H1 (cell line): ENCODE data around the gene PRKD1. TPM values are rescaled to one million over a fixed set of nuclear protein-coding genes. Genes with fewer than 3 reads are reported as not detected.

Source experiments
- CEBPB ChIP-seq: IDR thresholded peaks from 2 replicates; pipeline ENCODE4 v1.6.1; 2012; ENCODE audit warnings: low read depth, low read length
- CHD1 ChIP-seq: IDR thresholded peaks from 2 replicates; pipeline ENCODE4 v1.6.1; 2012; ENCODE audit warnings: low read depth, low read length, improper control_type of control experiment
- JUN ChIP-seq: IDR thresholded peaks from 2 replicates; pipeline ENCODE4 v1.6.1; 2011; ENCODE audit warnings: low read depth, mild to moderate bottlenecking, improper control_type of control experiment, low read length
- POLR2A ChIP-seq, 2 experiments: IDR thresholded peaks; 1 replicate in 1 of 2; 2 replicates in 1 of 2; pipeline ENCODE4 v1.6.1; 2011; ENCODE audit warnings: low read depth in 2 of 2, low read length in 2 of 2, mild to moderate bottlenecking in 2 of 2; ENCODE audit errors: control extremely low read depth in 1 of 2
- RNF2 ChIP-seq: fragments of 200-900, 300-1000 bp; sonication (generic); IDR thresholded peaks from 2 replicates; pipeline ENCODE4 v1.7.1; 2016; ENCODE audit warnings: borderline replicate concordance, low read depth, mild to moderate bottlenecking, antibody characterized with exemption, low read length; ENCODE audit not compliant: poor library complexity, severe bottlenecking; ENCODE audit errors: missing control alignments
- SIN3A ChIP-seq, 2 experiments: IDR thresholded peaks in 1 of 2; conservative IDR thresholded peaks in 1 of 2; 2 replicates each; pipeline ENCODE4 v1.6.1; 2011 to 2012; ENCODE audit warnings: low read length in 2 of 2, improper control_type of control experiment in 1 of 2, low read depth in 1 of 2, mild to moderate bottlenecking in 1 of 2
- SP4 ChIP-seq: IDR thresholded peaks from 2 replicates; pipeline ENCODE4 v1.6.1; 2012; ENCODE audit warnings: low read length, inconsistent platforms
- polyA plus RNA-seq, 7 experiments: library from polyadenylated mRNA; depleted of rRNA in 3 of 7; stranded (reverse) in 5 of 7; unstranded in 2 of 7; fragments of >200 nt in 5 of 7; fragments of 200-250 nt in 2 of 7; gene quantifications; 1 replicate in 5 of 7; 2 replicates in 1 of 7; 4 replicates in 1 of 7; pipeline versions ENCODE4 v1.2.1 to v1.2.3, GENCODE V29; 2011 to 2013; ENCODE audit warnings: missing spikeins in 2 of 7, mixed read lengths in 2 of 7
- total RNA-seq: library from RNA; stranded (reverse); fragmentation: NEBNext Ultra II Directional; extraction: Animal tissue kit (Norgen Biotek cat#: 25700); gene quantifications from 2 replicates; pipeline ENCODE4 v1.2.1, GENCODE V29; 2021
- TF ChIP-seq, protein P1 (sequence below): fragments of 300-600 bp; sonication (generic); IDR thresholded peaks from 2 replicates; pipeline ENCODE4 v1.7.1; 2012; ENCODE audit warnings: low read length, moderate library complexity, mild to moderate bottlenecking, inconsistent platforms; ENCODE audit not compliant: insufficient replicate concordance
- TF ChIP-seq, protein P2 (sequence below): IDR thresholded peaks from 2 replicates; pipeline ENCODE4 v1.6.1; 2012; ENCODE audit warnings: inconsistent platforms
- TF ChIP-seq, protein P3 (sequence below): IDR thresholded peaks from 2 replicates; pipeline ENCODE4 v1.6.1; 2011; ENCODE audit warnings: low read length, improper control_type of control experiment

PRKD1 gene
- total and polyA plus RNA-seq, 2 of the 8 experiments (the other 6 are each of a cell fraction or from before 2014, with no cell fraction given): 3.6 to 6.8 TPM

DNA sequence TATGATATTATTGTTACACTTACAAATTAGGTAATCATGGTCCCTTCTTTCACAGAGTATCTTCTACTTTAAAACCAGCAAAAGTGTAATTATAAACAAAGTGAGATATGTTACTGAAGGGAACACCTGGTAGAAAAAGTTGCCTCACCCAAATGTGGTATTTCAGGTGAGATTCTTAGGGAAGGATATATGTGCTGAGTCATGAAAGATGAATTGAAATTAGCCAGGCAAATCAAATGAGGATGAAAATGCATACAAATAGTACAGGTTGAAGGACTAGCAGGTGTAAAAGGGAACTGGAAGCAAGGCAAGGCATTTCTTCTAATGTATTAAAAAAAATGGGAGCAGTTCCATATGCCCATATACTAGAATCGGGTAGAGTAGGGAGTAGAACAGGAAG is 220.9 kb downstream of the PRKD1 start (continued):
- TF ChIP-seq, protein P1, sequence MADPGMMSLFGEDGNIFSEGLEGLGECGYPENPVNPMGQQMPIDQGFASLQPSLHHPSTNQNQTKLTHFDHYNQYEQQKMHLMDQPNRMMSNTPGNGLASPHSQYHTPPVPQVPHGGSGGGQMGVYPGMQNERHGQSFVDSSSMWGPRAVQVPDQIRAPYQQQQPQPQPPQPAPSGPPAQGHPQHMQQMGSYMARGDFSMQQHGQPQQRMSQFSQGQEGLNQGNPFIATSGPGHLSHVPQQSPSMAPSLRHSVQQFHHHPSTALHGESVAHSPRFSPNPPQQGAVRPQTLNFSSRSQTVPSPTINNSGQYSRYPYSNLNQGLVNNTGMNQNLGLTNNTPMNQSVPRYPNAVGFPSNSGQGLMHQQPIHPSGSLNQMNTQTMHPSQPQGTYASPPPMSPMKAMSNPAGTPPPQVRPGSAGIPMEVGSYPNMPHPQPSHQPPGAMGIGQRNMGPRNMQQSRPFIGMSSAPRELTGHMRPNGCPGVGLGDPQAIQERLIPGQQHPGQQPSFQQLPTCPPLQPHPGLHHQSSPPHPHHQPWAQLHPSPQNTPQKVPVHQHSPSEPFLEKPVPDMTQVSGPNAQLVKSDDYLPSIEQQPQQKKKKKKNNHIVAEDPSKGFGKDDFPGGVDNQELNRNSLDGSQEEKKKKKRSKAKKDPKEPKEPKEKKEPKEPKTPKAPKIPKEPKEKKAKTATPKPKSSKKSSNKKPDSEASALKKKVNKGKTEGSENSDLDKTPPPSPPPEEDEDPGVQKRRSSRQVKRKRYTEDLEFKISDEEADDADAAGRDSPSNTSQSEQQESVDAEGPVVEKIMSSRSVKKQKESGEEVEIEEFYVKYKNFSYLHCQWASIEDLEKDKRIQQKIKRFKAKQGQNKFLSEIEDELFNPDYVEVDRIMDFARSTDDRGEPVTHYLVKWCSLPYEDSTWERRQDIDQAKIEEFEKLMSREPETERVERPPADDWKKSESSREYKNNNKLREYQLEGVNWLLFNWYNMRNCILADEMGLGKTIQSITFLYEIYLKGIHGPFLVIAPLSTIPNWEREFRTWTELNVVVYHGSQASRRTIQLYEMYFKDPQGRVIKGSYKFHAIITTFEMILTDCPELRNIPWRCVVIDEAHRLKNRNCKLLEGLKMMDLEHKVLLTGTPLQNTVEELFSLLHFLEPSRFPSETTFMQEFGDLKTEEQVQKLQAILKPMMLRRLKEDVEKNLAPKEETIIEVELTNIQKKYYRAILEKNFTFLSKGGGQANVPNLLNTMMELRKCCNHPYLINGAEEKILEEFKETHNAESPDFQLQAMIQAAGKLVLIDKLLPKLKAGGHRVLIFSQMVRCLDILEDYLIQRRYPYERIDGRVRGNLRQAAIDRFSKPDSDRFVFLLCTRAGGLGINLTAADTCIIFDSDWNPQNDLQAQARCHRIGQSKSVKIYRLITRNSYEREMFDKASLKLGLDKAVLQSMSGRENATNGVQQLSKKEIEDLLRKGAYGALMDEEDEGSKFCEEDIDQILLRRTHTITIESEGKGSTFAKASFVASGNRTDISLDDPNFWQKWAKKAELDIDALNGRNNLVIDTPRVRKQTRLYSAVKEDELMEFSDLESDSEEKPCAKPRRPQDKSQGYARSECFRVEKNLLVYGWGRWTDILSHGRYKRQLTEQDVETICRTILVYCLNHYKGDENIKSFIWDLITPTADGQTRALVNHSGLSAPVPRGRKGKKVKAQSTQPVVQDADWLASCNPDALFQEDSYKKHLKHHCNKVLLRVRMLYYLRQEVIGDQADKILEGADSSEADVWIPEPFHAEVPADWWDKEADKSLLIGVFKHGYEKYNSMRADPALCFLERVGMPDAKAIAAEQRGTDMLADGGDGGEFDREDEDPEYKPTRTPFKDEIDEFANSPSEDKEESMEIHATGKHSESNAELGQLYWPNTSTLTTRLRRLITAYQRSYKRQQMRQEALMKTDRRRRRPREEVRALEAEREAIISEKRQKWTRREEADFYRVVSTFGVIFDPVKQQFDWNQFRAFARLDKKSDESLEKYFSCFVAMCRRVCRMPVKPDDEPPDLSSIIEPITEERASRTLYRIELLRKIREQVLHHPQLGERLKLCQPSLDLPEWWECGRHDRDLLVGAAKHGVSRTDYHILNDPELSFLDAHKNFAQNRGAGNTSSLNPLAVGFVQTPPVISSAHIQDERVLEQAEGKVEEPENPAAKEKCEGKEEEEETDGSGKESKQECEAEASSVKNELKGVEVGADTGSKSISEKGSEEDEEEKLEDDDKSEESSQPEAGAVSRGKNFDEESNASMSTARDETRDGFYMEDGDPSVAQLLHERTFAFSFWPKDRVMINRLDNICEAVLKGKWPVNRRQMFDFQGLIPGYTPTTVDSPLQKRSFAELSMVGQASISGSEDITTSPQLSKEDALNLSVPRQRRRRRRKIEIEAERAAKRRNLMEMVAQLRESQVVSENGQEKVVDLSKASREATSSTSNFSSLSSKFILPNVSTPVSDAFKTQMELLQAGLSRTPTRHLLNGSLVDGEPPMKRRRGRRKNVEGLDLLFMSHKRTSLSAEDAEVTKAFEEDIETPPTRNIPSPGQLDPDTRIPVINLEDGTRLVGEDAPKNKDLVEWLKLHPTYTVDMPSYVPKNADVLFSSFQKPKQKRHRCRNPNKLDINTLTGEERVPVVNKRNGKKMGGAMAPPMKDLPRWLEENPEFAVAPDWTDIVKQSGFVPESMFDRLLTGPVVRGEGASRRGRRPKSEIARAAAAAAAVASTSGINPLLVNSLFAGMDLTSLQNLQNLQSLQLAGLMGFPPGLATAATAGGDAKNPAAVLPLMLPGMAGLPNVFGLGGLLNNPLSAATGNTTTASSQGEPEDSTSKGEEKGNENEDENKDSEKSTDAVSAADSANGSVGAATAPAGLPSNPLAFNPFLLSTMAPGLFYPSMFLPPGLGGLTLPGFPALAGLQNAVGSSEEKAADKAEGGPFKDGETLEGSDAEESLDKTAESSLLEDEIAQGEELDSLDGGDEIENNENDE: no peak
- TF ChIP-seq, protein P2, sequence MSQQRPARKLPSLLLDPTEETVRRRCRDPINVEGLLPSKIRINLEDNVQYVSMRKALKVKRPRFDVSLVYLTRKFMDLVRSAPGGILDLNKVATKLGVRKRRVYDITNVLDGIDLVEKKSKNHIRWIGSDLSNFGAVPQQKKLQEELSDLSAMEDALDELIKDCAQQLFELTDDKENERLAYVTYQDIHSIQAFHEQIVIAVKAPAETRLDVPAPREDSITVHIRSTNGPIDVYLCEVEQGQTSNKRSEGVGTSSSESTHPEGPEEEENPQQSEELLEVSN: no peak
- no peak for TF ChIP-seq CEBPB
- no peak for TF ChIP-seq SIN3A (conservative IDR thresholded peaks at IDR 0.05 in 1 of 2, IDR thresholded peaks at IDR 0.05 in 1 of 2; ENCODE audit: low read depth in 1 of 2, low read length in 2 of 2)
- no peak for TF ChIP-seq JUN
- TF ChIP-seq CHD1: no peak
- TF ChIP-seq RNF2: no peak
- TF ChIP-seq, protein P3, sequence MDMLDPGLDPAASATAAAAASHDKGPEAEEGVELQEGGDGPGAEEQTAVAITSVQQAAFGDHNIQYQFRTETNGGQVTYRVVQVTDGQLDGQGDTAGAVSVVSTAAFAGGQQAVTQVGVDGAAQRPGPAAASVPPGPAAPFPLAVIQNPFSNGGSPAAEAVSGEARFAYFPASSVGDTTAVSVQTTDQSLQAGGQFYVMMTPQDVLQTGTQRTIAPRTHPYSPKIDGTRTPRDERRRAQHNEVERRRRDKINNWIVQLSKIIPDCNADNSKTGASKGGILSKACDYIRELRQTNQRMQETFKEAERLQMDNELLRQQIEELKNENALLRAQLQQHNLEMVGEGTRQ: no peak
- TF ChIP-seq POLR2A (IDR thresholded peaks at IDR 0.05; ENCODE audit: control extremely low read depth in 1 of 2, low read depth in 2 of 2, low read length in 2 of 2): no peak
- TF ChIP-seq SP4: no peak
